Measurements from ENCODE around the gene RXRA. TPM values are rescaled to one million over a fixed set of nuclear protein-coding genes. Genes with fewer than 3 reads are reported as not detected.

The RXRA gene
- total RNA-seq, 2 donors from 2014 or later, result 34.5 to 50.8 TPM

GRCh38 chr9:134486596-134486995 lies 160.3 kb downstream of the RXRA start:
- H3K4me3 ChIP-seq, result no peak overlapping the region
- TF ChIP-seq, protein P1, sequence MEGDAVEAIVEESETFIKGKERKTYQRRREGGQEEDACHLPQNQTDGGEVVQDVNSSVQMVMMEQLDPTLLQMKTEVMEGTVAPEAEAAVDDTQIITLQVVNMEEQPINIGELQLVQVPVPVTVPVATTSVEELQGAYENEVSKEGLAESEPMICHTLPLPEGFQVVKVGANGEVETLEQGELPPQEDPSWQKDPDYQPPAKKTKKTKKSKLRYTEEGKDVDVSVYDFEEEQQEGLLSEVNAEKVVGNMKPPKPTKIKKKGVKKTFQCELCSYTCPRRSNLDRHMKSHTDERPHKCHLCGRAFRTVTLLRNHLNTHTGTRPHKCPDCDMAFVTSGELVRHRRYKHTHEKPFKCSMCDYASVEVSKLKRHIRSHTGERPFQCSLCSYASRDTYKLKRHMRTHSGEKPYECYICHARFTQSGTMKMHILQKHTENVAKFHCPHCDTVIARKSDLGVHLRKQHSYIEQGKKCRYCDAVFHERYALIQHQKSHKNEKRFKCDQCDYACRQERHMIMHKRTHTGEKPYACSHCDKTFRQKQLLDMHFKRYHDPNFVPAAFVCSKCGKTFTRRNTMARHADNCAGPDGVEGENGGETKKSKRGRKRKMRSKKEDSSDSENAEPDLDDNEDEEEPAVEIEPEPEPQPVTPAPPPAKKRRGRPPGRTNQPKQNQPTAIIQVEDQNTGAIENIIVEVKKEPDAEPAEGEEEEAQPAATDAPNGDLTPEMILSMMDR (IDR thresholded peaks at IDR 0.05), result no peak
- no peaks in the 10 kb centered on the region for H3K9me3 ChIP-seq
- no peaks in the 10 kb centered on the region for H3K27me3 ChIP-seq
- peaks cover 0 to 2% of the 10 kb centered on the region in 2 donors for H3K4me1 ChIP-seq
- DNase-seq (ENCODE audit: low spot score), result no peak
- no peak overlapping the region for H3K27ac ChIP-seq
- H3K36me3 ChIP-seq, result no peaks in the 10 kb centered on the region

Small RNA genes lying within 50 kb of the gene (microRNA-seq; reads per million reads assigned to microRNA genes)
- 0 reads per million in 2 donors for gene MIR4669 (ENCODE audit: borderline number of aligned reads in 2 of 2, borderline replicate concordance in 1 of 2)

Other genes with a start within 250 kb of the RXRA start
- 10 to 100 TPM; 14.1 to 17.5 TPM for gene WDR5, start 190.4 kb upstream of the RXRA start, total RNA-seq
- not detected for gene RNU6ATAC, start 161.9 kb upstream of the RXRA start, total RNA-seq

Data from right atrium auricular region (tissue), 2 donors.